ENCODE data around the gene MUC2.
"Not testable (repeated sequence)": the region's sequence is repeated elsewhere in the genome, so short reads cannot be mapped to it uniquely, and the experiment has no call there.

Gene MUC2

DNA sequence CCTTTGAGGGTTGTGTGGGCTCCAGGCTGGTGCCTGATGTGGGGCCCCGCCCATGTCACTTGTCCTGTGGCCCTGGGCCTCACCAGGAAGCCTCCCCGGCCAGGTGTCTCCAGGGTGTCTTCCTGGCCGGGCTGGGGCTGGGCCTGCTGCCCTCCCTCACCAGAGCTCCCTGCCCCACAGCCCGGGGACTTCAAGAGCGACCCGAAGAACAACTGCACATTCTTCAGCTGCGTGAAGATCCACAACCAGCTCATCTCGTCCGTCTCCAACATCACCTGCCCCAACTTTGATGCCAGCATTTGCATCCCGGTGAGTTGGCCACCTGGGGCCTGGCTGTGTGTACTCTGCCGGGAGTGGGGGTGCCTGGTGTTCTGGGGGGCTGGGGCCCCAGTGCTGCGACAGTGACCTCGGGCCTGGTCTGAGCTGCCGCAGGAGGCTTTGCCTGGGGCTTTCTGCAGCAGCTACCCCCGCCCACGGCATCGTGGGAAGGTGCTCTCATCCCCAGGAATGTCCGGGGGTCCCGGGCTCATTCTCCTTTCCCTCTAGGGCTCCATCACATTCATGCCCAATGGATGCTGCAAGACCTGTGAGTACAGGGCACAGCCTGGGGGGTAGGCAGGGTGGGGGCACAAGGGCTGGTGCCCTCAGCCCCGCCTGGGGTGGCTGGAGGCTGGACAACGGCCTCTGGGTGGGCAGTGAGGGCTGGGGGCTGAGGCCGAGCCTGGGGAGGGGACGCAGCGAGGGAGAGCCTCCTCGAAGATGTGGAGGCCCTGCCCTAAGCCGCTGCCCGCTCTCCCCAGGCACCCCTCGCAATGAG lies 34.6 kb downstream of the MUC2 start:
- no peak for DNase-seq

DNA sequence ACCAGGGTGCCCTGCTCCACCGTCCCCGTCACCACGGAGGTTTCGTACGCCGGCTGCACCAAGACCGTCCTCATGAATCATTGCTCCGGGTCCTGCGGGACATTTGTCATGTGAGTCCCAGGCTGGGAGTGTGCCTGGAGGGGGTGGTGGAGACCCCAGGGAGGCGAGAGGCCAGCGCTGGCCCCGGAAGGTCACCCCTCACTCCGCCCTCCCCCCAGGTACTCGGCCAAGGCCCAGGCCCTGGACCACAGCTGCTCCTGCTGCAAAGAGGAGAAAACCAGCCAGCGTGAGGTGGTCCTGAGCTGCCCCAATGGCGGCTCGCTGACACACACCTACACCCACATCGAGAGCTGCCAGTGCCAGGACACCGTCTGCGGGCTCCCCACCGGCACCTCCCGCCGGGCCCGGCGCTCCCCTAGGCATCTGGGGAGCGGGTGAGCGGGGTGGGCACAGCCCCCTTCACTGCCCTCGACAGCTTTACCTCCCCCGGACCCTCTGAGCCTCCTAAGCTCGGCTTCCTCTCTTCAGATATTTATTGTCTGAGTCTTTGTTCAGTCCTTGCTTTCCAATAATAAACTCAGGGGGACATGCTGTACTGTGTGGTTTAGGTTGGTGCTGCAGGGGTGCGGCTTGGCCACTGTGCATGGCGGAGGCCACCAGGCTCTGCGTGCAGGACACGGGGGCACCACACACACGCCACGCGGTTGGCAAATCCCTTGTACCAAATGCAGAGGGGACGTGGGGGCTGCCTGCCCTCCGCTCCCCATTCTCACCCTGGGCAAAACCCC lies 35.4 kb downstream of the MUC2 start:
- DNase-seq, result no peak

GRCh38 chr11:1111545-1112212 lies 37.0 kb downstream of the MUC2 start:
- DNase-seq, result no peak

DNA sequence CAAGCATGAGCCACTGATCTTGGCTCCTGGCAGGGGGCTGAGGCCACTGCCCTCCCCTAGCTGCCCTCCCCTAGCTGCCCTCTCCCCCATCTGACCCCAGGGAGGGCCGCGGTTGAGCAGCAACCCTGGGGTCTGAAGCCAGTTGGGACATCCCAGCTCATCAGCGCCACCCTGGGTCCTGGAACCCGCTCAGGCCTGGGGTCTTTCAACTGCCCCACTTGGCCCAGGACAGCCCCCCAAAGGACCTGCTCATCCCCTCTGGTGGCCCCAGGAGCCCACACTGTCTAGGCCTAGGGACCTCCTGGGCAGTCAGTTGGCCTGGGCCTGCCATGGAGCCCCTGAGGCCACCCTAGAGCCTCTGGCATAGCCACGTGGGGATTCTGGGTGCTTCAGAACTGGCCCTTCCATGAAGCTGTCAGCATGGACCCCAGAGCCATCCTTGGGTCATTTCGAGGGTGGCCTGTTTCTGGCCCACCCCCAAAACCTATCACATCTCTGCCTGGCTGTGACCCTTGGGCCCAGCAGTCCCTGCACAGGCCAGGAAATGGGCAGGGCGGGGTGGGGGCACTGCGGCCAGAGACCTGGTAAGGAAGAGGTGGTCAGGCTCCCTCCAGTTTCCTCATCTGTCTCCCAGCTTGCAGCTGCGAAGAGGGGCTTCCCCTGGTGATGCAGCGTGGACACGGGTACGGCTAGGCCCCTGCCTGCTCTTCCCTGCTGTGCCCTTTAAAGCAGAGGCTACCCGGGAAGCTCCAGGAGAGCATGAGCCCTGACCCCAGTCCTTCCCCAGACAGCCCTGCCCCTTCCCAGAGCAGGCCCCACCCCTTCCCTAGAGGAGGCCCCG lies 37.9 kb downstream of the MUC2 start:
- DNase-seq, result no peak

GRCh38 chr11:1113405-1114201 lies 38.9 kb downstream of the MUC2 start:
- no peak for DNase-seq

DNA sequence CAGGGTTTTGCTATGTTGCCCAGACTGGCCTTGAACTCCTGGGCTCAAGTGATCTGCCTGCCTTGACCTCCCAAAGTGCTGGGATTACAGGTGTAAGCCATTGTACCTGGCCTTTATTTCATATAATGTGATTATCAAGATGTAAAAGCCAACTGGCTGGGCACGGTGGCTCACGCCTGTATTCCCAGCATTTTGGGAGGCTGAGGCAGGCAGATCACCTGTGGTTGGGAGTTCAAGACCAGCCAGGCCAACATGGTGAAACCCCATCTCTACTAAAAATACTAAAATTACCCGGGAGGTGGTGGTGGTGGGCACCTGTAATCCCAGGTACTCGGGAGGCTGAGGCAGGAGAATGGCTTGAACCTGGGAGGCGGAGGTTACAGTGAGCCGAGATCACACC lies 40.6 kb downstream of the MUC2 start:
- not testable (repeated sequence) for DNase-seq

GRCh38 chr11:1116104-1116503 lies 41.4 kb downstream of the MUC2 start:
- no peak for DNase-seq

DNA sequence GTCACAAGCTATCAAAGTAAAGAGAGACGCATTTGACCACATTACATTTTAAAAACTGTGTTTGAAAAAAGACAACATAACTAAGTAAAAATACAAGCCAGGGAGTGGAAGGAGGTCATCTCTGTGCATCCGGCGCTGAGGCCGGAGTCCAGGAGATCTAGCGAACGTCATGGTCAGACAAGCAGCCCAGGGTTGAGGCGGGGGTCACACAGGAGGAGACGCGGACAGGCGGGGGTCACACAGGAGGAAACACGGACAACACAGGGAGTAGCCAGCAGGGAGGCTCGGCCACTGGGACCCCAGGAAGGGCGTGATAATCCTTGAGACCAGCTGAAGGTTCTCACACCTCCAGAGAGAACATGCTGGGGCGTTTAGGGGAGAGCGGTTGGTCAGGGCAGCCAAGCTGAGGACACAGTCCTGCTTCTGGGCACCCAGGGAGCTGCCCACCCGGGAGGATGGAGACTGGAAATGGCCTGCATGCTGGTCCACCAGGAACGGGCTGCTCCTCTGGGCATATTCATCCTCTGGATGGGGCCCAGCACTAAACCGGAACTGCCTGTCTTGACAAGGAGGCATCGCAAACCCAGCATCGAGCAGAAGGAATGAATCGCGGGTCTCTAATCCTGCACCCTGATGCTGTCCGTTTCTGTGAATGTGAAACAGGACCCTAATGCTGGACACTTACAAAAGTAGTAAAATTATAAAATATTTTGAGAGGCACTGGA lies 42.2 kb downstream of the MUC2 start:
- DNase-seq, result no peak

- DNase-seq, result no peak
Measured at GRCh38 chr11:1117992-1118391, 43.3 kb downstream of the MUC2 start.

DNA sequence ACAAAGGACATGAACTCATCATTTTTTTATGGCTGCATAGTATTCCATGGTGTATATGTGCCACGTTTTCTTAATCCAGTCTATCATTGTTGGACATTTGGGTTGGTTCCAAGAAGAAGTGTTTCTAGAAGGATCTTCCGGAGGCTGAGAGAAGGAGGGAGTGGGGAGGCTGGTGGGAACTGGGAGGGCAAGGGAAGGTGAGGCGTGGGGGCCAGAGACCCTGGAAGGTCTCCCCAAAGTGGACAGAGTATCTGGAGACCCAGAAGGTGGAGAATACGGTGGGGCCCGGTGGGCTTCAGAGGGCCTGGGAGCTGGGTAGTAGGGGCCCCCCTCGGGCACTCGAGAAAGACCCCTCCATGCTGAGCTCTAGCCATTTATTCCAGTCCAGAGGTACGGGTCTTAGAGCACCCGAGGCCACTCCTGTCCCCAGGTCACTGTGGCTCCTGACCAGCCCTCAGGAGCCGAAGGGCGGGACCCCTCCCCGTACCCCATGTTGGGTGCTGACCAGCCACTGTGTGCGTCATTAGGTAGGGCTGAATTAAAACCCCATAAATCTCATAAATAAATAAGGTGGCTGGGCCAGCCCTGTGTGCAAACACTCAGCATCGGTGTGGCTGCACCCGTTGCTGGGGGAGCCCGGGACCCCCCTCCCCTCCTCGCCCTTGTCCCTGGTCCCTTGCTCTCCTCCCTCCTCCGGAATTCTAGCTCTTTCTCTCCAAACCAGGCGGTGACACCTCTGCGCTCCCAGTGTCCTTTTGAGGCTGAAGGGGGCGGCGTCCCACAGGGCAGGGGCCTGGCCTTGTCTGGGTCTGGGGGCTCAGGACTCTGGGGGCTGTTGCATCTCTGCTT lies 44.3 kb downstream of the MUC2 start:
- no peak for DNase-seq

DNA sequence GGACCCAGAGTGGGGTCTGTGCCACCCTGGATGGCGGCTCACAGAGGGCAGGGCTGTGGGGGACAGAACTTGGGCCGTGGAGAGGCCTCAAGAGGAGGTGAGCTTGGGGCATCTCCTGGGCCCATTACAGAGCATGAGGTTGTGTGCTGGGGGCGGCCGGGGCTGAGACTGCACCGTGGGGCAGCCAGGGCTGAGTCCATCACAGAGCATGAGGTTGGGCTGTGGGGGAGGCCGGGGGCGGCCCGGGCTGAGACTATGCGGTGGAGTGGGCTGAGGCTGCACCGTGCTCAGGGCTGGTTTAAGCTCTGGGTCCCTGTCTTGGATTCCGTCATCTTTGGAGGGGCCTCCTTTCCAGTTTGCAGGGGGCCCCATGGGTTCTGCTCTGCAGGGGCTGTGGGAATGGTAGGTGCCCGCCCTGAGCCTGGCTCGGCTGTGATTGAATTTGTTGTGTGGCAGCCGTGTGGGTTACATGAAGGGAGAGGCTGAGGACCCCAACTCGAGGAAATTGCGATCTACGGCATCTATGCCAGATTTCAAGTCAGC lies 45.0 kb downstream of the MUC2 start:
- no peak for DNase-seq

DNA sequence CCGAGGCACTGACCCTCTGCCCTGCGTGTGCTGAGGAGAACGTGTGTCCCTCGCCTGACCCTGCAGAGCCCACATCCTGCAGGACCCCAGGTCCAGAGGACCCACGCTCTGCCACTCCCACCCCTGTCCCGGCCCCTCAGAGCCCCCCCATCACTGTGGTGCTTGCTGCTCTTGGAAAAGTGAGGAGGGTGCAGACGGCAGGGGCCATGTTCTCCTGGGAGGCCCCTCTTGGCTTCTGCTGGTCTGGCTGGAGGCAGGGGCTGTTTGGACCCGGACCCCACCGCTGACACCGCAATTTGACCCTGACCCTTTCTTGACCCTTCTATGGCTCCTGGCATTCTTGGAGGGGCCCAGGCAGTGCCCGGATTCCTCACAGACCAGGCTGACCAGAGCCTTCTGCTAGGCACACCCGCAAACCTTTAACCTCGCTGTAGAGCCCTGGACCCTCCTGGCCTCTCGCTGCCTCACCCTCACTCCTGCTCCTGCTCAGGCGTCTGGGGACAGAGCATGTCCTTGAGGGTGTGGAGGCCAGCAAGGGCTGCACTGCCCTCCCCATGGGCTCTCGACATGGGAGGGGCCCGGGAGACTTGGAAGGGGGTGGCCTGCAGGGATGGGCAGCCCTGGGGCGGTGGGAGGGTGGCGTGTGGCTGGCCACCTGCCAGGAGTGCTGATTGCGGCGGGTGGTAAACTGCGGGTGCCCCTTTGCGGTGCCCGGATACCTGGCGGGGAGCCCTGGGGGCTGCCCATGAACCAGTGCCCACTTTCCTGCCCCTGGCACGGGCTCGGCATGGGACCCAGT lies 46.1 kb downstream of the MUC2 start:
- DNase-seq, result no peak

DNA sequence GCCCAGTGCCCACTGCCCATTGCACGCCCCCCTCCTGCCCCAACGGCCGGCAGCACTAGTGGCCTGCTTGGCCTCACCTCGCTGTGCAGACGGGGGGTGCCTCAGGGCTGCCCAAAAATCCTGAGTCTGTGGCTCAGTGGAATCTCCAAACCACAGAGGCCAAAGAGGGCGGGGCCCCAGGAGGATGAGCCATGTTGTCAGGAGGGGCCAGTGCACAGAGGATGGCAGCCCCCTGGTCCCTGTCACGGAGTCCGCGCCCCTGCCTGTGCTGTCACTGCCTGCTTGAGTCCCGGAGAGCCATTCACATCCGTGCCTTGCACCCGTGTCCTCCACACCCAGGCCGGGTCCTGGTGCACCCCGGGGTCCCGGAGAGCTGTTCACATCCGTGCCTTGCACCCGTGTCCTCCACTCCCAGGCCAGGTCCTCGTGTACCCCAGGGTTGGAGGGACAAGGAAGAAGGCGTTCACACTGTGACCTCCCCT lies 46.7 kb downstream of the MUC2 start:
- no peak for DNase-seq

DNA sequence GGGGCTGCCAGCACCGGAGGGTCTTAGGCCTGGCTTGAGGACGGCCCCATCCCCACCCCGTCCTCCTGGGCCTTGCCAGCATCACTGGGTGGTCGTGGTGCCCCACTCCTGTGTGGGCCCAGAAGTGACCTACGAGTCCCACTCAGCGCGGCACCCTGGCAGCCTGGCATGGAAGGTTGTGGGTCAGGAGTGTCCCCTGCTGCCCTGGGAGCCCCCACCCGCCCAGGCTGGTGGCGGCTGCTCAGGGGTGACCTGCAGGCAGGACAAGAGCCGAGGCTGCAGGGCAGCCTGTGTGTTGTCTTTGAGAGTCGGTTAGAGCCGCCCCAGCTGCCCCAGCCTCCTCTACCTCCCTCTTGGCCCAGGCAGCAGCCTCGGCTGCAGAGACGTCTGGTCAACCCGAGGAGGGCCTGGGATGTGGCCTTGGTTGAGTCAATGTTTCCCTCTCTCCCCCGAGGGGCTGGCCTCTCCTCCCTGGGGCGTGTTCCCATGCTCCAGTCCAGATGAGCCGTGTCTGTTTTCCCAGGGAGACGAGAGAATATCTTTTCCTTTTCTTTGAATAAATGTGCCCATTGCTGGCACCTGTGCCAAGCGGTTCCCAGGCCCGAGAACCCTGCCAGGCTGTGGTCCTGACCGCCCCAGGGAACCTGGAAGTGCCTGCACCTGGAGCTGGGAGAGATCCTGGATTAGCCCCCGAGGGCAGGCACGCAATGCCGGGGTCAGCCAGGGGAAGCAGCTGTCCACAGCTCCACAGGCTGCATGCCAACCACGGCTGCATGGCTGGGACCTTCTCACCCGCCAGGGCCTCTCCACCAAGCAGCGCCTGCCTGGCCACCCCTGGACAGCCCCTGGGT lies 47.4 kb downstream of the MUC2 start:
- DNase-seq, result no peak

- no peak for DNase-seq
Measured at GRCh38 chr11:1122664-1123002, 48.0 kb downstream of the MUC2 start.

GRCh38 chr11:1123970-1124369 lies 49.3 kb downstream of the MUC2 start:
- no peak for DNase-seq
